K562 (cell line): ENCODE measurements around the gene PRKCQ. TPM values are rescaled to one million over a fixed set of nuclear protein-coding genes. Genes with fewer than 3 reads are reported as not detected.

Experiments used
- ATAC-seq: fragments of 200-7000 bp; cut with Tn5 transposase; 3 replicates; pipeline ENCODE4 v1.9.1; 2020; ENCODE audit warnings: moderate library complexity
- BruUV-seq: library from RNA; stranded (reverse); fragments of 400-500 nt; replicated peaks from 2 replicates; lab custom pipeline; 2021; lab: Mats Ljungman, UMichigan
- CTCF ChIA-PET: fragments of 300-600 bp; formaldehyde crosslinking; extraction: SDS; loops from one replicate; lab custom pipeline; 2021; ENCODE audit warnings: low intra/inter-chr PET ratio; lab: Yijun Ruan, JAX
- POLR2A ChIA-PET: fragments of 300-600, 350-650 bp; sonication (Branson Sonifier 250); formaldehyde crosslinking; extraction: SDS; loops from one replicate; lab custom pipeline; 2021; ENCODE audit warnings: antibody characterized with exemption, inconsistent platforms; lab: Yijun Ruan, JAX
- DNase-seq, 4 experiments: peaks; one replicate each; pipeline versions ENCODE4 v3.0.0 to v3.0.0-alpha.2; 2011 to 2018; ENCODE audit warnings: low spot score in 3 of 4, mixed read lengths in 3 of 4; ENCODE audit errors: extremely low read depth in 1 of 4
- FAIRE-seq: peaks from 2 replicates; lab custom pipeline; 2011; peaks lifted over from hg19 to GRCh38; lab: Jason Lieb, UNC
- H2AFZ ChIP-seq: 2 replicates; pipeline ENCODE4 v1.6.0; 2011; ENCODE audit warnings: low read depth, low read length, control low read depth, inconsistent platforms
- H3K27ac ChIP-seq: fragments of 200-600 bp; 3 replicates; pipeline ENCODE4 v1.8.0; 2011; ENCODE audit warnings: low read depth, mild to moderate bottlenecking, control low read depth, inconsistent platforms, low read length, moderate library complexity, mixed read lengths; ENCODE audit errors: extremely low read depth
- H3K27me3 ChIP-seq, 2 experiments: fragments of 300-600 bp in 1 of 2; 2 replicates in 1 of 2; 3 replicates in 1 of 2; pipeline versions ENCODE4 v1.6.0 to v1.8.0; 2011; ENCODE audit warnings: inconsistent platforms in 2 of 2, low read length in 2 of 2, mild to moderate bottlenecking in 1 of 2, mixed read lengths in 1 of 2, moderate library complexity in 1 of 2; ENCODE audit not compliant: control insufficient read depth in 2 of 2, insufficient read depth in 2 of 2
- H3K36me3 ChIP-seq: fragments of 300-600 bp; 3 replicates; pipeline ENCODE4 v1.8.0; 2011; ENCODE audit warnings: mild to moderate bottlenecking, low read length, inconsistent platforms; ENCODE audit not compliant: control insufficient read depth, insufficient read depth
- H3K4me1 ChIP-seq, 2 experiments: fragments of 200-600 bp in 1 of 2; replicated peaks in 1 of 2; 2 replicates in 1 of 2; 3 replicates in 1 of 2; pipeline versions ENCODE4 v1.5.1 to v1.8.0; 2011; ENCODE audit warnings: inconsistent platforms in 2 of 2, low read length in 2 of 2, mild to moderate bottlenecking in 1 of 2, mixed read lengths in 1 of 2, moderate library complexity in 1 of 2; ENCODE audit not compliant: control insufficient read depth in 2 of 2, insufficient read depth in 2 of 2
- H3K4me2 ChIP-seq: 2 replicates; pipeline ENCODE4 v1.6.1; 2011; ENCODE audit warnings: low read length, control low read depth, inconsistent platforms, mixed read lengths; ENCODE audit not compliant: insufficient read depth
- H3K4me3 ChIP-seq: fragments of 200-600 bp; sonication (generic), shearing (Covaris generic); 2 replicates; pipeline ENCODE4 v1.5.1; 2016; ENCODE audit warnings: control low read depth, inconsistent platforms
- H3K79me2 ChIP-seq: fragments of 200-600 bp; 3 replicates; pipeline ENCODE4 v1.8.0; 2011; ENCODE audit warnings: low read length, inconsistent platforms; ENCODE audit not compliant: control insufficient read depth, insufficient read depth
- H3K9ac ChIP-seq, 2 experiments: 2 replicates each; pipeline versions ENCODE4 v1.6.0 to v1.6.1; 2011; ENCODE audit warnings: low read depth in 2 of 2, low read length in 2 of 2, control low read depth in 1 of 2, inconsistent platforms in 1 of 2, mild to moderate bottlenecking in 1 of 2, mixed read lengths in 1 of 2; ENCODE audit not compliant: insufficient read depth in 1 of 2
- H3K9me1 ChIP-seq: one replicate; pipeline ENCODE4 v1.6.0; 2011; ENCODE audit warnings: inconsistent platforms, mild to moderate bottlenecking, low read length, moderate library complexity; ENCODE audit not compliant: control insufficient read depth, insufficient read depth
- H3K9me3 ChIP-seq: replicated peaks from 2 replicates; pipeline ENCODE4 v1.5.1; 2011; ENCODE audit warnings: low read depth, low read length, inconsistent platforms; ENCODE audit not compliant: control insufficient read depth, insufficient read depth
- H4K20me1 ChIP-seq: replicated peaks from 2 replicates; pipeline ENCODE4 v1.6.1; 2011; ENCODE audit warnings: low read length, inconsistent platforms, mixed read lengths; ENCODE audit not compliant: control insufficient read depth, insufficient read depth
- FOS ChIP-seq: IDR thresholded peaks from 3 replicates; pipeline ENCODE4 v1.6.1; 2011; ENCODE audit not compliant: insufficient read length; ENCODE audit errors: extremely low read depth
- POU5F1 ChIP-seq: fragments of 150-350 bp; IDR thresholded peaks from 2 replicates; pipeline ENCODE4 v1.6.1; 2014; ENCODE audit warnings: borderline replicate concordance, low read length, low read depth, mild to moderate bottlenecking; ENCODE audit not compliant: partially characterized antibody
- ZNF512 ChIP-seq: IDR thresholded peaks from 2 replicates; pipeline ENCODE4 v1.6.1; 2016; ENCODE audit warnings: missing genetic modification characterization, missing compliant biosample characterization
- ZNF699 ChIP-seq: fragments of 250-450 bp; sonication (Bioruptor Pico); IDR thresholded peaks from 2 replicates; pipeline ENCODE4 v1.8.0; 2021; ENCODE audit warnings: mild to moderate bottlenecking, moderate library complexity; ENCODE audit not compliant: insufficient replicate concordance
- WGBS: fragments of 100-300 bp; shearing (Covaris generic); methylation state at CpG from one replicate; pipeline ENCODE4 v1.1.6; 2016; ENCODE audit warnings: low coverage, mixed read lengths; ENCODE audit not compliant: insufficient coverage; ENCODE audit errors: missing lambda C conversion rate; 5-methylcytosine and 5-hydroxymethylcytosine counted together
- in situ Hi-C: fragments of 300-500 bp; cut with MboI; formaldehyde crosslinking; loops from 4 replicates; pipeline ENCODE4 v1.15.0; 2018; ENCODE audit warnings: inconsistent platforms, mixed read lengths
- intact Hi-C: fragments of 100-400 bp; cut with micrococcal nuclease; formaldehyde crosslinking; loops from 2 replicates; pipeline ENCODE4 v1.14.2; 2022
- polyA plus RNA-seq, 8 experiments: library from polyadenylated mRNA; depleted of rRNA in 4 of 8; stranded (reverse) in 5 of 8; unstranded in 3 of 8; fragments of >200 nt; fragmentation: Nextera tagmentation in 2 of 8; fragmentation: Illumina TruSeq in 1 of 8; extraction: Ambion mirVana in 2 of 8; extraction: Trizol in 1 of 8; gene quantifications; 2 replicates each; pipeline versions ENCODE4 v1.2.1 to v1.2.3, GENCODE V29; 2011 to 2014; ENCODE audit warnings: inconsistent platforms in 1 of 8, missing spikeins in 1 of 8
- total RNA-seq, 7 experiments: library from RNA; depleted of rRNA in 6 of 7; stranded (reverse); fragments of >200 nt in 6 of 7; fragmentation: Illumina TruSeq in 2 of 7; extraction: Trizol in 2 of 7; gene quantifications; 2 replicates each; pipeline versions ENCODE4 v1.2.1 to v1.2.3, GENCODE V29; 2011 to 2021; ENCODE audit warnings: low replicate concordance in 1 of 7

The PRKCQ gene
- total and polyA plus RNA-seq, 9 of the 15 experiments (the other 6 are each of a cell fraction or from before 2014, with no cell fraction given) = 4.4 to 23.3 (median 14.6) TPM

- Histone ChIP-seq H3K4me1 (no peaks in the 10 kb centered on the region), H3K4me2 (no peak overlapping the region), H3K27ac (no peak overlapping the region), H3K27me3 (no peaks in the 10 kb centered on the region; a peak in 1 of 5 replicates), H3K9ac (no peak overlapping the region), H3K36me3 (peaks cover 16% of the 10 kb centered on the region), H3K9me1 (no peaks in the 10 kb centered on the region), H3K4me3 (no peak overlapping the region), H3K9me3 (peaks cover 9% of the 10 kb centered on the region), H2AFZ (no peak overlapping the region), H4K20me1 (no peaks in the 10 kb centered on the region), H3K79me2 (no peaks in the 10 kb centered on the region)
- in situ Hi-C loops = no loop called here
- no peak for TF ChIP-seq FOS
- 79% methylated on average over 5 of the region's 5 CpGs for WGBS
- no TSS peak for BruUV-seq
- ChIA-PET POLR2A (interaction anchor here (1.0 kb wide), 1 partner anchor 19 kb away, joined by 3 read pairs; no protein-coding TSS in a partner anchor), CTCF (no interaction called here)
- DNase-seq (no peak), FAIRE-seq (no peak), ATAC-seq (no peak)
- intact Hi-C loops = no loop called here
These were observed 72.8 kb downstream of the PRKCQ start for GRCh38 chr10:6507311-6507710.

- Histone ChIP-seq H3K4me1 (no peaks in the 10 kb centered on the region), H3K4me3 (no peak overlapping the region), H4K20me1 (no peaks in the 10 kb centered on the region), H3K4me2 (no peak overlapping the region), H3K9me1 (no peaks in the 10 kb centered on the region), H3K27ac (no peak overlapping the region), H3K9me3 (no peaks in the 10 kb centered on the region)
- CTCF ChIA-PET = no interaction called here
- no peak for FAIRE-seq
- TF ChIP-seq POU5F1 (no peak), ZNF512 (tag) (peak; percentile 83), ZNF699 (CRISPR knock-in tag) (no peak)
- TF ChIP-seq, all 486 proteins: peak for 1
- H3K36me3 ChIP-seq = peaks cover 3% of the 10 kb centered on the region; the same call in 1 of the 3 replicates
- DNase-seq = no peak
- no peak overlapping the region for H3K9ac ChIP-seq
- intact Hi-C loops (no loop called here), in situ Hi-C loops (no loop called here)
- no peak for ATAC-seq
- no peaks in the 10 kb centered on the region for H3K79me2 ChIP-seq
- BruUV-seq = no TSS peak
- POLR2A ChIA-PET = no interaction called here
- no peak overlapping the region for H2AFZ ChIP-seq
- H3K27me3 ChIP-seq = no peaks in the 10 kb centered on the region
These were observed 74.8 kb downstream of the PRKCQ start for GRCh38 chr10:6505300-6505699.
